HEK293 (cell line): Measurements from ENCODE around the gene PAM.

Source experiments
- CTCF ChIA-PET: fragments of 350-600 bp; formaldehyde crosslinking; extraction: SDS; loops from one replicate; lab custom pipeline; 2021; ENCODE audit warnings: antibody characterized with exemption; lab: Yijun Ruan, JAX
- POLR2A ChIA-PET: fragments of 300-600 bp; formaldehyde crosslinking; extraction: SDS; loops from one replicate; lab custom pipeline; 2020; ENCODE audit warnings: antibody characterized with exemption, inconsistent platforms; lab: Yijun Ruan, JAX
- H3K27ac ChIP-seq: fragments of 200-500 bp; sonication (Bioruptor generic); 2 replicates; pipeline ENCODE4 v1.5.1; 2014; ENCODE audit warnings: low read depth, low read length, control low read depth, inconsistent platforms; ENCODE audit errors: extremely low read depth
- H3K36me3 ChIP-seq, 2 experiments: fragments of 200-500 bp in 1 of 2; sonication (Bioruptor generic) in 1 of 2; 1 replicate in 1 of 2; 2 replicates in 1 of 2; pipeline ENCODE4 v1.5.1; 2014 to 2017; ENCODE audit warnings: inconsistent platforms in 2 of 2, low read length in 2 of 2; ENCODE audit not compliant: control insufficient read depth in 2 of 2, insufficient read depth in 1 of 2
- H3K4me1 ChIP-seq: fragments of 200-500 bp; sonication (Bioruptor generic); 2 replicates; pipeline ENCODE4 v1.5.1; 2014; ENCODE audit warnings: mild to moderate bottlenecking, low read length, inconsistent platforms; ENCODE audit not compliant: control insufficient read depth, insufficient read depth
- H3K4me3 ChIP-seq: 2 replicates; pipeline ENCODE4 v1.5.1; 2011; ENCODE audit warnings: low read depth, mild to moderate bottlenecking, control low read depth, low read length, moderate library complexity
- H3K9me3 ChIP-seq: fragments of 200-500 bp; sonication (Bioruptor generic); 2 replicates; pipeline ENCODE4 v1.5.1; 2014; ENCODE audit warnings: low read depth, low read length, inconsistent platforms; ENCODE audit not compliant: control insufficient read depth, insufficient read depth
- GFI1B ChIP-seq: fragments of 450-650 bp; formaldehyde crosslinking; IDR thresholded peaks from 2 replicates; pipeline ENCODE4 v1.5.1; 2016; ENCODE audit warnings: missing biosample characterization, missing genetic modification characterization
- IKZF3 ChIP-seq: fragments of 450-650 bp; IDR thresholded peaks from 2 replicates; pipeline ENCODE4 v1.5.0; 2018; ENCODE audit warnings: missing biosample characterization, mild to moderate bottlenecking, missing genetic modification characterization, moderate library complexity
- ZBTB17 ChIP-seq: fragments of 450-650 bp; formaldehyde crosslinking; IDR thresholded peaks from 2 replicates; pipeline ENCODE4 v1.5.1; 2016; ENCODE audit warnings: missing biosample characterization, missing genetic modification characterization
- ZNF155 ChIP-seq: fragments of 450-650 bp; formaldehyde crosslinking; IDR thresholded peaks from 2 replicates; pipeline ENCODE4 v1.5.1; 2016; ENCODE audit warnings: missing biosample characterization, missing genetic modification characterization
- ZNF202 ChIP-seq: fragments of 450-650 bp; formaldehyde crosslinking; IDR thresholded peaks from 2 replicates; pipeline ENCODE4 v1.5.1; 2016; ENCODE audit warnings: missing biosample characterization, missing genetic modification characterization, borderline replicate concordance
- ZNF341 ChIP-seq: fragments of 450-650 bp; formaldehyde crosslinking; IDR thresholded peaks from 2 replicates; pipeline ENCODE4; 2016; ENCODE audit warnings: low read depth, missing biosample characterization, missing genetic modification characterization
- ZNF391 ChIP-seq: fragments of 450-650 bp; formaldehyde crosslinking; IDR thresholded peaks from 2 replicates; pipeline ENCODE4 v1.5.1; 2016; ENCODE audit warnings: low read depth, missing biosample characterization, missing genetic modification characterization, borderline replicate concordance
- ZNF501 ChIP-seq: fragments of 450-650 bp; formaldehyde crosslinking; IDR thresholded peaks from 2 replicates; pipeline ENCODE4 v1.5.1; 2016; ENCODE audit warnings: missing biosample characterization, missing genetic modification characterization
- ZNF76 ChIP-seq: fragments of 450-650 bp; formaldehyde crosslinking; IDR thresholded peaks from 2 replicates; pipeline ENCODE4; 2016; ENCODE audit warnings: low read depth, missing biosample characterization, missing genetic modification characterization, borderline replicate concordance
- TF ChIP-seq, protein P1 (sequence below): fragments of 450-650 bp; formaldehyde crosslinking; optimal IDR thresholded peaks from 2 replicates; pipeline ENCODE3; 2016; ENCODE audit warnings: missing biosample characterization, mild to moderate bottlenecking, missing genetic modification characterization
- TF ChIP-seq, protein P2 (sequence below): fragments of 450-650 bp; formaldehyde crosslinking; IDR thresholded peaks from 2 replicates; pipeline ENCODE4 v1.5.1; 2016; ENCODE audit warnings: missing biosample characterization, missing genetic modification characterization
- TF ChIP-seq, protein P3 (sequence below): fragments of 450-650 bp; formaldehyde crosslinking; IDR thresholded peaks from 2 replicates; pipeline ENCODE4 v1.5.1; 2016; ENCODE audit warnings: missing biosample characterization, missing genetic modification characterization
- TF ChIP-seq, protein P4 (sequence below): fragments of 450-650 bp; formaldehyde crosslinking; IDR thresholded peaks from 2 replicates; pipeline ENCODE4 v1.5.1; 2017; ENCODE audit warnings: missing biosample characterization, missing genetic modification characterization

The PAM gene

DNA sequence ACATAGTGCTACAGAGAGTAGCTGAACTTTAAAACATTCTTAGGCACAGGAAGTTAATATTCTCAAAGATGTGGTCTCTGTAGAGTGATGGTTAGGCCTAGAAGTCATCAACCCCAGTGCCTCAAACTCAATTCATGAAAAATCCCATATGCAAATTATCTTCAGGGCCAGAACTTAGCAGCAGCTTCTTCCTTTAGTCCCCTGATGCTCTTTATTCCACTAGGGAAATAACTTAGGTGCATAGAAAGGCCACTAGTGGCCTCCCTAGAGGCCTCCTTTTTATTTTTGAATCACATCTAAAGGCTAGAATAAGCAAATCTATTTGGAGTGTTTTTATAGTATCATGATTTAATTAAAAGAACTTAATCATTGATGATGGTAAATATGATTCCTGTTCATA, 276.5 kb downstream of the PAM start:
- Histone ChIP-seq H3K9me3 (no peaks in the 10 kb centered on the region), H3K4me1 (no peaks in the 10 kb centered on the region), H3K36me3 (peaks cover 0 to 12% of the 10 kb centered on the region in 2 experiments; a peak in 1 of 3 replicates), H3K27ac (no peak overlapping the region), H3K4me3 (no peak overlapping the region)
- POLR2A ChIA-PET: no interaction called here
- no peak for TF ChIP-seq ZNF501 (tag by site-specific recombination)
- no peak for TF ChIP-seq ZNF202
- TF ChIP-seq IKZF3: no peak
- no peak for TF ChIP-seq GFI1B (tag by site-specific recombination)
- TF ChIP-seq, protein P1, sequence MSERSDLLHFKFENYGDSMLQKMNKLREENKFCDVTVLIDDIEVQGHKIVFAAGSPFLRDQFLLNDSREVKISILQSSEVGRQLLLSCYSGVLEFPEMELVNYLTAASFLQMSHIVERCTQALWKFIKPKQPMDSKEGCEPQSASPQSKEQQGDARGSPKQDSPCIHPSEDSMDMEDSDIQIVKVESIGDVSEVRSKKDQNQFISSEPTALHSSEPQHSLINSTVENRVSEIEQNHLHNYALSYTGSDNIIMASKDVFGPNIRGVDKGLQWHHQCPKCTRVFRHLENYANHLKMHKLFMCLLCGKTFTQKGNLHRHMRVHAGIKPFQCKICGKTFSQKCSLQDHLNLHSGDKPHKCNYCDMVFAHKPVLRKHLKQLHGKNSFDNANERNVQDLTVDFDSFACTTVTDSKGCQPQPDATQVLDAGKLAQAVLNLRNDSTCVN (tag by site-specific recombination): no peak
- TF ChIP-seq ZNF155 (tag by site-specific recombination): no peak
- TF ChIP-seq, protein P2, sequence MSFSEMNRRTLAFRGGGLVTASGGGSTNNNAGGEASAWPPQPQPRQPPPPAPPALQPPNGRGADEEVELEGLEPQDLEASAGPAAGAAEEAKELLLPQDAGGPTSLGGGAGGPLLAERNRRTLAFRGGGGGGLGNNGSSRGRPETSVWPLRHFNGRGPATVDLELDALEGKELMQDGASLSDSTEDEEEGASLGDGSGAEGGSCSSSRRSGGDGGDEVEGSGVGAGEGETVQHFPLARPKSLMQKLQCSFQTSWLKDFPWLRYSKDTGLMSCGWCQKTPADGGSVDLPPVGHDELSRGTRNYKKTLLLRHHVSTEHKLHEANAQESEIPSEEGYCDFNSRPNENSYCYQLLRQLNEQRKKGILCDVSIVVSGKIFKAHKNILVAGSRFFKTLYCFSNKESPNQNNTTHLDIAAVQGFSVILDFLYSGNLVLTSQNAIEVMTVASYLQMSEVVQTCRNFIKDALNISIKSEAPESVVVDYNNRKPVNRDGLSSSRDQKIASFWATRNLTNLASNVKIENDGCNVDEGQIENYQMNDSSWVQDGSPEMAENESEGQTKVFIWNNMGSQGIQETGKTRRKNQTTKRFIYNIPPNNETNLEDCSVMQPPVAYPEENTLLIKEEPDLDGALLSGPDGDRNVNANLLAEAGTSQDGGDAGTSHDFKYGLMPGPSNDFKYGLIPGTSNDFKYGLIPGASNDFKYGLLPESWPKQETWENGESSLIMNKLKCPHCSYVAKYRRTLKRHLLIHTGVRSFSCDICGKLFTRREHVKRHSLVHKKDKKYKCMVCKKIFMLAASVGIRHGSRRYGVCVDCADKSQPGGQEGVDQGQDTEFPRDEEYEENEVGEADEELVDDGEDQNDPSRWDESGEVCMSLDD (tag by site-specific recombination): no peak
- CTCF ChIA-PET: interaction anchor here (0.7 to 2.7 kb wide), 7 partner anchors 8 to 354 kb away, joined by 3 to 13 read pairs (median 4); no protein-coding TSS in a partner anchor

DNA sequence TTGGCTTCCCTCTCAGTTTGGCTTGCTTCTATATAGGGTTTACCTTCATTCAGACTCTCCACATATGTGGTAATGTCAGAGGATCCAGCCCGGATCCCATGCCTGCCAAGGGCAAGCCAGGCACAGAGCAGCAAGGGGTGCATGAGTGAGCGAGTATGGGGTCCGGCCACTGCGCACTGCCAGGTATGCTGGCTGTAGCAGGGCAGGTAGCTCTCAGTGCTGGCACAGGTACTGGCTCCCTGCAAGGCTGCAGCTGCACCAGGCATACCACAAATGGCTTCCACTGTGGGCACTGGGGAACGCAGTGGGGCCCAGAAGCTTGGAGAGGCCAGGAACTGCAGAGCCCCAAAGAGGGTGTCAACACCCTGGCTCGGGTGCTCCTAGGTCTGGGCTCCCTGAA, 278.6 kb downstream of the PAM start:
- ChIA-PET CTCF (no interaction called here), POLR2A (no interaction called here)
- Histone ChIP-seq H3K4me1 (no peaks in the 10 kb centered on the region), H3K4me3 (no peak overlapping the region), H3K36me3 (peaks cover 0 to 12% of the 10 kb centered on the region in 2 experiments; a peak in 1 of 3 replicates), H3K9me3 (no peaks in the 10 kb centered on the region), H3K27ac (no peak overlapping the region)
- TF ChIP-seq ZNF391 (tag by site-specific recombination): no peak
- TF ChIP-seq ZNF341: no peak

DNA sequence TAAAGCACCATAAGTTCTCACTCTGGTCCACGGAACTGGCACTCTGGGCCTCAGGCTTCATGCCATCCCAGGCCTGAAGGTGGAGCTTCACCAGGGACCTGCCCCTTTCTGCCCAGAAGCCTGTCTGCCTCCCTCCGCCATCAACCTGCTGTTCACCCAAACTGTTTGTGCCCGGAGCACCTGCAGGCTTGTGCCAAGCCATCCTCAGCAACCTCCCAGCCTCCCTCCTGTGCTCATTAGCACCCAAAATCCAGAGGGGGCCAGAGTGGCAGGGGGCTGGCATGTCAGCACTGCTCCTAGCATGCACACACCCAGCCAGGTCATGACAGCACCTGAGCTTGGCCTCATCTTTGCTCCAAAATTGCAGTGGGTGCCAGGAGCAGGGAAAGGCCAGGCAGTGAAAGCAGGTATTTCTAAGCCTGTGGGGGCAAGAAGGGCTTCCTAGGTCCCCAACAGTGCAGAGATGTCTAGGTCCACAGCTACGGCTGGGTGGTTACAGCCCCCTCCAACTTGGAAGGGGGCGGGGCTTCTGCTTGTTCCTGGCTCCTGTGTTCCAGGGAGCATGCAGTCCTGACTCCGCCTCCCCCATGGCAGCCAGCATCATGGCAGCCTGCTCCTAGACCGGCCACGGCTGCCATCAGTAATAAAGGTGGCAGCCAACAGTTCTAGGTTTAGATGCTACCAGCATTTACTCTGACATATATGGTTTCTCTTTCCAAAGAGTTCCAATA, 279.7 kb downstream of the PAM start:
- POLR2A ChIA-PET: no interaction called here
- Histone ChIP-seq H3K27ac (no peak overlapping the region), H3K9me3 (no peaks in the 10 kb centered on the region), H3K4me3 (no peak overlapping the region), H3K4me1 (no peaks in the 10 kb centered on the region), H3K36me3 (peaks cover 0 to 7% of the 10 kb centered on the region in 2 experiments; a peak in 1 of 3 replicates)
- TF ChIP-seq ZNF76 (tag by site-specific recombination) (no peak), ZNF155 (tag by site-specific recombination) (no peak), ZNF202 (no peak), ZNF391 (tag by site-specific recombination) (no peak), ZBTB17 (tag by site-specific recombination) (no peak)
- TF ChIP-seq, protein P3, sequence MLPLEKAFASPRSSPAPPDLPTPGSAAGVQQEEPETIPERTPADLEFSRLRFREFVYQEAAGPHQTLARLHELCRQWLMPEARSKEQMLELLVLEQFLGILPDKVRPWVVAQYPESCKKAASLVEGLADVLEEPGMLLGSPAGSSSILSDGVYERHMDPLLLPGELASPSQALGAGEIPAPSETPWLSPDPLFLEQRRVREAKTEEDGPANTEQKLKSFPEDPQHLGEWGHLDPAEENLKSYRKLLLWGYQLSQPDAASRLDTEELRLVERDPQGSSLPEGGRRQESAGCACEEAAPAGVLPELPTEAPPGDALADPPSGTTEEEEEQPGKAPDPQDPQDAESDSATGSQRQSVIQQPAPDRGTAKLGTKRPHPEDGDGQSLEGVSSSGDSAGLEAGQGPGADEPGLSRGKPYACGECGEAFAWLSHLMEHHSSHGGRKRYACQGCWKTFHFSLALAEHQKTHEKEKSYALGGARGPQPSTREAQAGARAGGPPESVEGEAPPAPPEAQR: no peak
- TF ChIP-seq, protein P4, sequence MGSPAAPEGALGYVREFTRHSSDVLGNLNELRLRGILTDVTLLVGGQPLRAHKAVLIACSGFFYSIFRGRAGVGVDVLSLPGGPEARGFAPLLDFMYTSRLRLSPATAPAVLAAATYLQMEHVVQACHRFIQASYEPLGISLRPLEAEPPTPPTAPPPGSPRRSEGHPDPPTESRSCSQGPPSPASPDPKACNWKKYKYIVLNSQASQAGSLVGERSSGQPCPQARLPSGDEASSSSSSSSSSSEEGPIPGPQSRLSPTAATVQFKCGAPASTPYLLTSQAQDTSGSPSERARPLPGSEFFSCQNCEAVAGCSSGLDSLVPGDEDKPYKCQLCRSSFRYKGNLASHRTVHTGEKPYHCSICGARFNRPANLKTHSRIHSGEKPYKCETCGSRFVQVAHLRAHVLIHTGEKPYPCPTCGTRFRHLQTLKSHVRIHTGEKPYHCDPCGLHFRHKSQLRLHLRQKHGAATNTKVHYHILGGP (tag by site-specific recombination): no peak
- CTCF ChIA-PET: interaction anchor here (0.6 kb wide), 1 partner anchor 180 kb away, joined by 4 read pairs; no protein-coding TSS in a partner anchor
